ENCODE data around the gene PCGF2. TPM values are rescaled to one million over a fixed set of nuclear protein-coding genes. Genes with fewer than 3 reads are reported as not detected.

Gene PCGF2
- total and polyA plus RNA-seq, 10 of the 15 experiments (the other 5 are each of a cell fraction or from before 2014, with no cell fraction given), result 2.7 to 35.6 (median 7.2) TPM

DNA sequence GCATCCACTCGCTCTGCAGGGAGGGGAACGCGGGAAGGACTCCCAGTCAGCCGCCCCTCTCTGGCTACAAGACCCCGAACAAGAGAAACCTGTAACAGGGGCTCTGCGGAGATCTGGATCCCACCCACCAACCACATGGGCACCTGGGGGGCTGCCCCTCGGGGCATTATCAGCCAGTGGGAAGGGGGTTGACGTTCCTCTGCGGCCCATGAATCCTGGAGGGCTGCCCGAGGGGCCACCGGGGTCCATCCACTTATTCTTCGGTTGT, 1.8 kb upstream of the PCGF2 start:
- FAIRE-seq (no peak), DNase-seq (ENCODE audit: low read depth, low spot score) (no peak), ATAC-seq (no peak)
- TF ChIP-seq LARP7 (IDR thresholded peaks at IDR 0.05), result 0 out of 2 replicates have a peak, but pooled peaks have one; percentile 3
- TF ChIP-seq SRF (IDR thresholded peaks at IDR 0.05; ENCODE audit: low read depth in 2 of 2, low read length in 2 of 2), result no peak
- 0 out of 2 replicates have a peak, but pooled peaks have one; percentile 8 for TF ChIP-seq GATAD2B (conservative IDR thresholded peaks at IDR 0.05; ENCODE audit: low read depth)
- peak; percentile 23; the same call in 1 of the 2 replicates for TF ChIP-seq IKZF1 (conservative IDR thresholded peaks at IDR 0.05)
- TF ChIP-seq RAD51 (IDR thresholded peaks at IDR 0.05), result 0 out of 2 replicates have a peak, but pooled peaks have one; percentile 5
- TF ChIP-seq BHLHE40 (IDR thresholded peaks at IDR 0.05; ENCODE audit: borderline replicate concordance in 1 of 2, low read depth in 2 of 2, low read length in 1 of 2), result no peak
- H3K4me1 ChIP-seq (ENCODE audit: control insufficient read depth, insufficient read depth, low read length), result peaks cover 30% of the 10 kb centered on the region
- H3K9me3 ChIP-seq (replicated peaks; ENCODE audit: control insufficient read depth, insufficient read depth, low read length), result no peaks in the 10 kb centered on the region
- POLR2A ChIA-PET, result interaction anchor here (0.9 to 1.3 kb wide), 2 partner anchors 21 to 119 kb away, joined by 4 to 5 read pairs; partner anchors contain the start of gene LASP1
- no peaks in the 10 kb centered on the region for H4K20me1 ChIP-seq (ENCODE audit: control insufficient read depth, insufficient read depth)
- H2AFZ ChIP-seq (ENCODE audit: control insufficient read depth, low read depth, low read length), result no peak overlapping the region; the same call in 1 of the 2 replicates
- no TSS peak for BruUV-seq (replicated peaks)
- H3K27ac ChIP-seq (ENCODE audit: control insufficient read depth, insufficient read depth), result no peak overlapping the region
- peak overlapping the region; percentile 96 for H3K4me2 ChIP-seq (ENCODE audit: control insufficient read depth, insufficient read depth)
- WGBS (ENCODE audit: insufficient coverage, insufficient replicate concordance, low lambda C conversion rate, missing lambda C conversion rate), result 38% methylated on average over 12 of the region's 12 CpGs
- intact Hi-C loops (cut with micrococcal nuclease; ENCODE audit: unreplicated experiment), result no loop called here
- in situ Hi-C loops (cut with MboI), result loop anchor here (10.0 kb wide), 1 partner anchor 405 kb away; the partner anchor contains the start of gene PLXDC1
- H3K79me2 ChIP-seq (ENCODE audit: control insufficient read depth, insufficient read depth, low read length), result peaks cover 48% of the 10 kb centered on the region
- H3K9ac ChIP-seq (ENCODE audit: control insufficient read depth, insufficient read depth, low read length), result peak overlapping the region; percentile 61; the same call in 1 of the 2 replicates
- CTCF ChIA-PET, result interaction anchor here (1.0 to 1.1 kb wide), 2 partner anchors 119 to 403 kb away, joined by 3 to 4 read pairs; partner anchors contain the start of gene LASP1
- H3K4me3 ChIP-seq, result peak overlapping the region; percentile 70
- RAD21 ChIA-PET (ENCODE audit: unreplicated experiment), result no interaction called here
- SMC1A ChIA-PET (ENCODE audit: uncharacterized antibody, unreplicated experiment), result interaction anchor here (0.9 to 2.6 kb wide), 4 partner anchors 15 to 81 kb away, joined by 3 to 9 read pairs (median 5); partner anchors contain the start of gene MLLT6
- no peaks in the 10 kb centered on the region; a peak in 1 of 4 replicates for H3K27me3 ChIP-seq (replicated peaks in 1 of 2; ENCODE audit: control insufficient read depth in 2 of 2, insufficient read depth in 2 of 2, low read length in 1 of 2)
- peaks cover 0 to 4% of the 10 kb centered on the region in 2 experiments; a peak in 2 of 4 replicates for H3K36me3 ChIP-seq (ENCODE audit: control insufficient read depth in 2 of 2, insufficient read depth in 2 of 2, low read length in 1 of 2)

Data from GM12878 (cell line).